HepG2 (cell line): ENCODE measurements around the gene IL3. TPM values are rescaled to one million over a fixed set of nuclear protein-coding genes. Genes with fewer than 3 reads are reported as not detected.

ENCODE experiments used
- DPF2 ChIP-seq: sonication (generic); formaldehyde crosslinking; IDR thresholded peaks from 2 replicates; pipeline ENCODE4 v1.4.0; 2020; ENCODE audit warnings: mild to moderate bottlenecking, low read depth, missing genetic modification reagents, borderline replicate concordance
- NFKBIZ ChIP-seq: IDR thresholded peaks from 2 replicates; pipeline ENCODE4 v1.6.1; 2018; ENCODE audit warnings: missing genetic modification reagents, missing compliant biosample characterization
- PHF8 ChIP-seq: sonication (generic); formaldehyde crosslinking; IDR thresholded peaks from 2 replicates; pipeline ENCODE4 v1.5.0; 2020; ENCODE audit warnings: missing genetic modification reagents
- POGZ ChIP-seq: sonication (generic); formaldehyde crosslinking; IDR thresholded peaks from 2 replicates; pipeline ENCODE4 v1.4.0; 2020; ENCODE audit warnings: mild to moderate bottlenecking, missing genetic modification reagents
- SIN3A ChIP-seq: IDR thresholded peaks from 2 replicates; pipeline ENCODE4 v1.6.1; 2011; ENCODE audit warnings: low read depth, mild to moderate bottlenecking, control low read depth, low read length, borderline replicate concordance
- ZBTB3 ChIP-seq: sonication (generic); formaldehyde crosslinking; IDR thresholded peaks from 2 replicates; pipeline ENCODE4 v1.4.0; 2020; ENCODE audit warnings: low read depth, mild to moderate bottlenecking, moderate library complexity, missing genetic modification reagents, borderline replicate concordance
- ZNF33B ChIP-seq: sonication (generic); formaldehyde crosslinking; IDR thresholded peaks from 2 replicates; pipeline ENCODE4 v1.5.1; 2020; ENCODE audit warnings: mild to moderate bottlenecking, missing genetic modification reagents
- ZNF343 ChIP-seq: sonication (generic); formaldehyde crosslinking; IDR thresholded peaks from 2 replicates; pipeline ENCODE4 v1.4.0; 2020; ENCODE audit warnings: mild to moderate bottlenecking, missing genetic modification reagents
- ZUFSP ChIP-seq: sonication (generic); formaldehyde crosslinking; IDR thresholded peaks from 2 replicates; pipeline ENCODE4 v1.9.0; 2021; ENCODE audit warnings: missing genetic modification reagents, mild to moderate bottlenecking, borderline replicate concordance
- polyA plus RNA-seq, 8 experiments: library from polyadenylated mRNA; depleted of rRNA in 3 of 8; stranded (reverse) in 7 of 8; unstranded in 1 of 8; fragments of >200 nt; fragmentation: Illumina TruSeq in 4 of 8; extraction: Trizol in 4 of 8; gene quantifications; 2 replicates each; pipeline versions ENCODE4 v1.2.1 to v1.2.3, GENCODE V29; 2011 to 2016; ENCODE audit warnings: low read depth in 4 of 8, missing spikeins in 1 of 8, mixed read lengths in 1 of 8; ENCODE audit not compliant: insufficient read depth in 1 of 8
- total RNA-seq, 5 experiments: library from RNA; depleted of rRNA; stranded (reverse); fragments of >200 nt; fragmentation: Illumina TruSeq; extraction: Trizol; gene quantifications; 2 replicates each; pipeline ENCODE4 v1.2.3, GENCODE V29; 2016; ENCODE audit warnings: low read depth in 1 of 5
- TF ChIP-seq, protein P1 (sequence below): sonication (generic); formaldehyde crosslinking; IDR thresholded peaks from 2 replicates; pipeline ENCODE4 v1.8.0; 2022; ENCODE audit warnings: mild to moderate bottlenecking, missing genetic modification reagents, borderline replicate concordance

The IL3 gene
- total and polyA plus RNA-seq, 2 of the 13 experiments (the other 11 are each of a cell fraction or from before 2014, with no cell fraction given): not detected

DNA sequence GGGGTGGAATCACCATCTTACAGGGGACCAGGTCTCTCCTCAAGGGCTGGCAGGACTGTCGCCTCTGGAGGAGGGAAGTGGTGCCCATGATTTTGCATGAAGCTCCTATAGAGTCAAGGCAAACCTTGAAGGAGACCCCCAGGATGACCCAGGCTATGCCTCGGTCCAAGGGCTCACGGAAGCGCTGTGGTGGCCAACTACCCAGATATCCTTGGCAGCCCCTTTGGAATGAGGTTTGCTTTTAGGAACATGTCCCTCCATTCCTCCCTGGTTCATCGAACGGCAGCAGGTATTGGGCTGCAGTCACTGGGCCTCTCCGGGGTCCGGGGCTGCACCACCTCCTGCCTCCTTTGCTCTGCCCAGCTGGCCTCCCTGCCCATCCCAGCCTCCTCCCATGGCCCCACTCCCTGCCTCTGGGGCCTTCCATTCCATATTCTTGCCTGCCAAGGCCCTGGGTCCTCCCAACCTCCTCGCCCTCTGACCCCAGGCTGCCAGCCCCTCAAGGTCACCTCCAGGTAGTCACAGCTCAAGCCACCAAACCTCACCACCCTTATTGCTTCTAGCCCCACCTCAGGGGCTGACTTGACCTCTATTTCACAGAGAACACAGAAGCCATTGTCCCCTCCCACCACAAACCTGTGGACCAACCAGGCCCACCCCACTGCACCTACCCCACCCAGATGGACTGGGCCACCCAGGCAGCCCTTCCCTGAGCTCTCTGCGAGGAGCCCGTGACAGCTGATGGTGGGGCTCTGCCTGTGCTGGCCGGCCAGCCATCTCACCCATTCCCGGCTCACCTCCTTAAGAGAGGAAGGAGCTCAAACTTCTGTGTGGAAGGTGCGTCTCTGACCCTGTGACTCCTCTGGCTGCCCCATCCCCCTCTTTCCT is 3.6 kb upstream of the IL3 start (continued):
- TF ChIP-seq, protein P1, sequence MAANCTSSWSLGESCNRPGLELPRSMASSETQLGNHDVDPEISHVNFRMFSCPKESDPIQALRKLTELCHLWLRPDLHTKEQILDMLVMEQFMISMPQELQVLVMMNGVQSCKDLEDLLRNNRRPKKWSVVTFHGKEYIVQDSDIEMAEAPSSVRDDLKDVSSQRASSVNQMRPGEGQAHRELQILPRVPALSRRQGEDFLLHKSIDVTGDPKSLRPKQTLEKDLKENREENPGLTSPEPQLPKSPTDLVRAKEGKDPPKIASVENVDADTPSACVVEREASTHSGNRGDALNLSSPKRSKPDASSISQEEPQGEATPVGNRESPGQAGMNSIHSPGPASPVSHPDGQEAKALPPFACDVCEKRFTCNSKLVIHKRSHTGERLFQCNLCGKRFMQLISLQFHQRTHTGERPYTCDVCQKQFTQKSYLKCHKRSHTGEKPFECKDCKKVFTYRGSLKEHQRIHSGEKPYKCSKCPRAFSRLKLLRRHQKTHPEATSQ: no peak
- TF ChIP-seq DPF2 (CRISPR knock-in tag) (no peak), NFKBIZ (CRISPR knock-in tag) (no peak), ZNF33B (no peak), ZNF343 (CRISPR knock-in tag) (no peak), POGZ (CRISPR knock-in tag) (no peak), ZUFSP (CRISPR knock-in tag) (no peak), ZBTB3 (CRISPR knock-in tag) (no peak), SIN3A (no peak), PHF8 (no peak)
- TF ChIP-seq, all 625 proteins: peak for 0
